ENCODE data around the gene TBC1D23. TPM values are rescaled to one million over a fixed set of nuclear protein-coding genes. Genes with fewer than 3 reads are reported as not detected.

The TBC1D23 gene
- total and polyA plus RNA-seq, 2 experiments from 2014 or later = 27.1 to 61.9 TPM

DNA sequence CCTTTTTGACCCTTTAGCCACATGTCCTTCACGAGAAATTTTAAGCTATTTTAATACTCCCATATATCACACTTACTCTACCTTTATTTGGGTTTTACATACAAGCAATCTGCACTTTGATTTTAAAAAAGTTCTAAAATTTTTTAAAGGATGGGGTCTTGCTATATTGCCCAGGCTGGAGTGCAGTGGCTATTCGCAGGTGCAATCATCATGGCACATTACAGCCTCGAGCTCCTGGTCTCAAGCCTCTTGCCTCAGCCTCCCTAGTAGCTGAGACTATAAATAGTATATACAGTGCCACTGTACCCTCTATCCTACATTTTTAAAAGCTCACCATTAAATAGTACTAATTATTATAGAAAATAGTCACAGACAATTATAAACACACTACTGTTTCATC lies 103.6 kb downstream of the TBC1D23 start:
- 99% methylated on average over 3 of the region's 3 CpGs for WGBS (ENCODE audit: low lambda C conversion rate, missing lambda C conversion rate)
- no peaks in the 10 kb centered on the region for H3K27me3 ChIP-seq
- H3K79me2 ChIP-seq = no peaks in the 10 kb centered on the region
- TF ChIP-seq, protein P1, sequence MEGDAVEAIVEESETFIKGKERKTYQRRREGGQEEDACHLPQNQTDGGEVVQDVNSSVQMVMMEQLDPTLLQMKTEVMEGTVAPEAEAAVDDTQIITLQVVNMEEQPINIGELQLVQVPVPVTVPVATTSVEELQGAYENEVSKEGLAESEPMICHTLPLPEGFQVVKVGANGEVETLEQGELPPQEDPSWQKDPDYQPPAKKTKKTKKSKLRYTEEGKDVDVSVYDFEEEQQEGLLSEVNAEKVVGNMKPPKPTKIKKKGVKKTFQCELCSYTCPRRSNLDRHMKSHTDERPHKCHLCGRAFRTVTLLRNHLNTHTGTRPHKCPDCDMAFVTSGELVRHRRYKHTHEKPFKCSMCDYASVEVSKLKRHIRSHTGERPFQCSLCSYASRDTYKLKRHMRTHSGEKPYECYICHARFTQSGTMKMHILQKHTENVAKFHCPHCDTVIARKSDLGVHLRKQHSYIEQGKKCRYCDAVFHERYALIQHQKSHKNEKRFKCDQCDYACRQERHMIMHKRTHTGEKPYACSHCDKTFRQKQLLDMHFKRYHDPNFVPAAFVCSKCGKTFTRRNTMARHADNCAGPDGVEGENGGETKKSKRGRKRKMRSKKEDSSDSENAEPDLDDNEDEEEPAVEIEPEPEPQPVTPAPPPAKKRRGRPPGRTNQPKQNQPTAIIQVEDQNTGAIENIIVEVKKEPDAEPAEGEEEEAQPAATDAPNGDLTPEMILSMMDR (IDR thresholded peaks at IDR 0.05; ENCODE audit: poor library complexity) = no peak
- TF ChIP-seq EZH2phosphoT487 (IDR thresholded peaks at IDR 0.05; ENCODE audit: low read depth, severe bottlenecking, unreplicated experiment) = no peak
- no peaks in the 10 kb centered on the region for H3K9me3 ChIP-seq (ENCODE audit: low read depth)
- H3K4me3 ChIP-seq = no peak overlapping the region
- H3K27ac ChIP-seq = no peak overlapping the region
- no peaks in the 10 kb centered on the region for H3K4me1 ChIP-seq (ENCODE audit: insufficient read depth)
- no peak overlapping the region for H2AFZ ChIP-seq
- no peak overlapping the region for H3K4me2 ChIP-seq
- no peak for DNase-seq (ENCODE audit: low spot score)
- H3K36me3 ChIP-seq (replicated peaks; ENCODE audit: insufficient read depth, low read depth) = no peaks in the 10 kb centered on the region
- H4K20me1 ChIP-seq (ENCODE audit: insufficient read depth, poor library complexity, severe bottlenecking) = no peaks in the 10 kb centered on the region
- no peaks in the 10 kb centered on the region for H3K9me2 ChIP-seq (replicated peaks; ENCODE audit: insufficient read depth)

DNA sequence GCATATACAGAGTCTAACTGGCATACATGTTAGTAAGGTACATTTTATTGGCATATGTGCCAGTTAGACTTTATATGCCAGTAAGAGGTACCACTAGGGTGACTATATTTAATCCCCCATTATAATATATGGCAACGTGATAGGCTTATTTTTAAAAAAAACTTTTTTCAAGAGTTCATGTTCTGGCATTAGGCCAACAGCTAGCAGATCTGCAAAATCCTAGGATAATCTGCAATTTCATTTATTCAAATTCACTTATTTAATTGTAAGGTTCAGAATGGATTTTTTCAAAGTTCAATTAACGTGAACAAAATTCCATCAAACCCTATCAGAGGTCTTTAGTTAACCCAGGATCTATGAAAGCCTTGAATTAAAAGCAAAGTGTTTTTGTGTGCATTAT lies 105.6 kb downstream of the TBC1D23 start:
- Histone ChIP-seq H3K4me1 (ENCODE audit: insufficient read depth) (no peaks in the 10 kb centered on the region), H3K27me3 (no peaks in the 10 kb centered on the region), H3K79me2 (no peaks in the 10 kb centered on the region), H3K4me2 (no peak overlapping the region), H3K36me3 (replicated peaks; ENCODE audit: insufficient read depth, low read depth) (no peaks in the 10 kb centered on the region), H3K9me3 (ENCODE audit: low read depth) (no peaks in the 10 kb centered on the region), H3K9me2 (replicated peaks; ENCODE audit: insufficient read depth) (no peaks in the 10 kb centered on the region), H4K20me1 (ENCODE audit: insufficient read depth, poor library complexity, severe bottlenecking) (no peaks in the 10 kb centered on the region), H2AFZ (no peak overlapping the region), H3K4me3 (no peak overlapping the region), H3K27ac (no peak overlapping the region)
- no peak for DNase-seq (ENCODE audit: low spot score)
- TF ChIP-seq EZH2 (IDR thresholded peaks at IDR 0.05; ENCODE audit: borderline replicate concordance) = no peak
- no peak for TF ChIP-seq EZH2phosphoT487 (IDR thresholded peaks at IDR 0.05; ENCODE audit: low read depth, severe bottlenecking, unreplicated experiment)
- TF ChIP-seq, protein P1 (IDR thresholded peaks at IDR 0.05; ENCODE audit: poor library complexity) = no peak
- 92% methylated on average over 2 of the region's 2 CpGs for WGBS (ENCODE audit: low lambda C conversion rate, missing lambda C conversion rate)

DNA sequence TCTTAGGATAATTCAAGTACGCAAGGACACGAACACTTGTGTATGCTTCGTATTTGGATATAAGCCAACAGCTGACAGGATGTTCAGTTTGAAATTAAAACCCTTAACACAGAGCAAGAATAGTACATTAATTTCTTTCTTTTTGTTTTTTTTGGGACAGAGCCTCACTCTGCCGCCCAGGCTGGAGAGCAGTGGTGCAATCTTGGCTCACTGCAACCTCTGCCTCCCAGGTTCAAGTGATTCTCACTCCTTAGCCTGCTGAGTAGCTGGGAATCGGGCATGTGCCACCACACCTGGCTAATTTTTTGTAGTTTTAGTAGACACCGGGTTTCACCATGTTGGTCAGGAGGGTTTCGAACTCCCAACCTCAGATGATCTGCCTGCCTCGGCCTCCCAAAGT lies 107.6 kb downstream of the TBC1D23 start:
- no peak overlapping the region for H3K27ac ChIP-seq
- no peaks in the 10 kb centered on the region for H3K27me3 ChIP-seq
- H3K4me3 ChIP-seq = no peak overlapping the region
- DNase-seq (ENCODE audit: low spot score) = no peak
- H3K4me1 ChIP-seq (ENCODE audit: insufficient read depth) = no peaks in the 10 kb centered on the region
- H3K79me2 ChIP-seq = peaks cover 4% of the 10 kb centered on the region
- peaks cover 5% of the 10 kb centered on the region for H3K36me3 ChIP-seq (replicated peaks; ENCODE audit: insufficient read depth, low read depth)
- H3K9me2 ChIP-seq (replicated peaks; ENCODE audit: insufficient read depth) = no peaks in the 10 kb centered on the region
- no peaks in the 10 kb centered on the region for H4K20me1 ChIP-seq (ENCODE audit: insufficient read depth, poor library complexity, severe bottlenecking)
- H3K9me3 ChIP-seq (ENCODE audit: low read depth) = no peaks in the 10 kb centered on the region
- H3K4me2 ChIP-seq = no peak overlapping the region
- WGBS (ENCODE audit: low lambda C conversion rate, missing lambda C conversion rate) = 95% methylated on average over 8 of the region's 8 CpGs
- TF ChIP-seq, protein P1 (IDR thresholded peaks at IDR 0.05; ENCODE audit: poor library complexity) = no peak
- TF ChIP-seq EZH2phosphoT487 (IDR thresholded peaks at IDR 0.05; ENCODE audit: low read depth, severe bottlenecking, unreplicated experiment) (no peak), EZH2 (IDR thresholded peaks at IDR 0.05; ENCODE audit: borderline replicate concordance) (no peak)
- H2AFZ ChIP-seq = no peak overlapping the region

DNA sequence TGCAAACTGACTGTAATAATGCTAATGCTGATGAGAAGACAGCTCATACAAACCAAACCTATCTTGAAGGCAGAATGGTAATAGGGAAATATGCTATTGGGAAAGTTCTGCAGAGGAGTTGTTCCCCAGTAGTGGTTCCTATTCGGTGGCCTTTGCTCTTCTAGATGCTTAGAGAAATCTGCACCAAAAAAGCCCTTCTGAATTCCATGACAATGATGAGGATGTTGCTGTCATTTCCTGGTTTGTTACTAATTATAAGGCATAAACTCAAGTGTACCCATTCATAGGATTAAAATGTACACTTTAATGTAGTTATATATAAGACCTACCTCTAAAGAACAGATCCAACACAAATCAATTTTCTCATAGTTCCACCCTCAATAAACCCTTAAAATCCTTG lies 110.0 kb downstream of the TBC1D23 start:
- no peaks in the 10 kb centered on the region for H4K20me1 ChIP-seq (ENCODE audit: insufficient read depth, poor library complexity, severe bottlenecking)
- H2AFZ ChIP-seq = no peak overlapping the region
- no peaks in the 10 kb centered on the region for H3K9me2 ChIP-seq (replicated peaks; ENCODE audit: insufficient read depth)
- H3K36me3 ChIP-seq (replicated peaks; ENCODE audit: insufficient read depth, low read depth) = peaks cover 5% of the 10 kb centered on the region
- no peaks in the 10 kb centered on the region for H3K27me3 ChIP-seq
- TF ChIP-seq EZH2 (IDR thresholded peaks at IDR 0.05; ENCODE audit: borderline replicate concordance) (no peak), EZH2phosphoT487 (IDR thresholded peaks at IDR 0.05; ENCODE audit: low read depth, severe bottlenecking, unreplicated experiment) (no peak)
- TF ChIP-seq, protein P1 (IDR thresholded peaks at IDR 0.05; ENCODE audit: poor library complexity) = no peak
- no peak overlapping the region for H3K27ac ChIP-seq
- WGBS (ENCODE audit: low lambda C conversion rate, missing lambda C conversion rate) = 95% methylated on average over 1 of the region's 1 CpG
- H3K9me3 ChIP-seq (ENCODE audit: low read depth) = no peaks in the 10 kb centered on the region
- H3K4me2 ChIP-seq = no peak overlapping the region
- DNase-seq (ENCODE audit: low spot score) = no peak
- H3K4me1 ChIP-seq (ENCODE audit: insufficient read depth) = no peaks in the 10 kb centered on the region
- peaks cover 7% of the 10 kb centered on the region for H3K79me2 ChIP-seq
- H3K4me3 ChIP-seq = no peak overlapping the region
